ENCODE measurements around the gene ZNF407. TPM values are rescaled to one million over a fixed set of nuclear protein-coding genes. Genes with fewer than 3 reads are reported as not detected.

ZNF407 gene, protein sequence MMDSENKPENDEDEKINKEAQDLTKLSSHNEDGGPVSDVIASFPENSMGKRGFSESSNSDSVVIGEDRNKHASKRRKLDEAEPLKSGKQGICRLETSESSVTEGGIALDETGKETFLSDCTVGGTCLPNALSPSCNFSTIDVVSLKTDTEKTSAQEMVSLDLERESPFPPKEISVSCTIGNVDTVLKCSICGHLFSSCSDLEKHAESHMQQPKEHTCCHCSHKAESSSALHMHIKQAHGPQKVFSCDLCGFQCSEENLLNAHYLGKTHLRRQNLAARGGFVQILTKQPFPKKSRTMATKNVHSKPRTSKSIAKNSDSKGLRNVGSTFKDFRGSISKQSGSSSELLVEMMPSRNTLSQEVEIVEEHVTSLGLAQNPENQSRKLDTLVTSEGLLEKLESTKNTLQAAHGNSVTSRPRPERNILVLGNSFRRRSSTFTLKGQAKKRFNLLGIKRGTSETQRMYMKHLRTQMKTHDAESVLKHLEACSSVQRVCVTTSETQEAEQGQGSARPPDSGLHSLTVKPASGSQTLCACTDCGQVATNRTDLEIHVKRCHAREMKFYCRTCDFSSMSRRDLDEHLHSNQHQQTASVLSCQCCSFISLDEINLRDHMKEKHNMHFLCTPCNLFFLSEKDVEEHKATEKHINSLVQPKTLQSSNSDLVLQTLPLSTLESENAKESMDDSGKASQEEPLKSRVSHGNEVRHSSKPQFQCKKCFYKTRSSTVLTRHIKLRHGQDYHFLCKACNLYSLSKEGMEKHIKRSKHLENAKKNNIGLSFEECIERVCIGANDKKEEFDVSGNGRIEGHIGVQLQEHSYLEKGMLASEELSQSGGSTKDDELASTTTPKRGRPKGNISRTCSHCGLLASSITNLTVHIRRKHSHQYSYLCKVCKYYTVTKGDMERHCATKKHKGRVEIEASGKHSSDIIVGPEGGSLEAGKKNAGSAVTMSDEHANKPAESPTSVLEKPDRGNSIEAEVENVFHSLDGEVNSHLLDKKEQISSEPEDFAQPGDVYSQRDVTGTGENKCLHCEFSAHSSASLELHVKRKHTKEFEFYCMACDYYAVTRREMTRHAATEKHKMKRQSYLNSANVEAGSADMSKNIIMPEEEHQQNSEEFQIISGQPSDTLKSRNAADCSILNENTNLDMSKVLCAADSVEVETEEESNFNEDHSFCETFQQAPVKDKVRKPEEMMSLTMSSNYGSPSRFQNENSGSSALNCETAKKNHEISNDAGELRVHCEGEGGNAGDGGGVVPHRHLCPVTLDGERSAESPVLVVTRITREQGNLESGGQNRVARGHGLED (N-terminal part only)
- 24.0 and 26.7 TPM in 2 replicates for total RNA-seq

GRCh38 chr18:74597662-74598349 lies at the start of gene ZNF407:
Gene ZNF407 (plus strand): TSS chr18:74597870. CDS start chr18:74631020, 33,150 bp downstream.
- H3K4me1 Mint-ChIP-seq: peaks cover 49% of the 10 kb centered on the region

GRCh38 chr18:74549591-74550104 lies 48.0 kb upstream of the ZNF407 start:
- no peak for TF ChIP-seq CTCF (IDR thresholded peaks at IDR 0.05)
- Mint-ChIP-seq H3K9me3 (peaks cover 9% of the 10 kb centered on the region), H3K27ac (no peak overlapping the region), H3K27me3 (peaks cover 7% of the 10 kb centered on the region), H3K4me3 (no peak overlapping the region), H3K4me1 (no peaks in the 10 kb centered on the region), H3K36me3 (ENCODE audit: low read depth) (no peaks in the 10 kb centered on the region)
- DNase-seq (no peak), ATAC-seq (ENCODE audit: low read depth) (no peak)
- intact Hi-C loops (cut with micrococcal nuclease): loop anchor here (5.0 kb wide), 1 partner anchor 928 kb away; no protein-coding TSS in a partner anchor
- POLR2A ChIA-PET: no interaction called here
- CTCF ChIA-PET: interaction anchor here (1.2 to 1.9 kb wide), 2 partner anchors 196 to 208 kb away, joined by 3 to 18 read pairs; no protein-coding TSS in a partner anchor

More at GRCh38 chr18:74597662-74598349, at the start of gene ZNF407:
- peak; percentile 84 for ATAC-seq (ENCODE audit: low read depth)
- CTCF ChIA-PET: interaction anchor here (1.7 kb wide), 1 partner anchor 46 kb away, joined by 6 read pairs; no protein-coding TSS in a partner anchor
- Mint-ChIP-seq H3K9me3 (no peaks in the 10 kb centered on the region), H3K36me3 (ENCODE audit: low read depth) (peaks cover 40% of the 10 kb centered on the region), H3K4me3 (peak within 1 kb of the TSS; percentile 96), H3K27me3 (no peaks in the 10 kb centered on the region), H3K27ac (peak within 1 kb of the TSS; percentile 98)
- intact Hi-C loops (cut with micrococcal nuclease): loop anchor here (1.0 to 10.0 kb wide), 7 partner anchors 102 to 1894 kb away; partner anchors contain the start of genes CNDP2, FBXO15, NETO1 and TSHZ1
- POLR2A ChIA-PET: interaction anchor here (0.6 to 3.6 kb wide), 8 partner anchors 99 to 611 kb away, joined by 3 to 17 read pairs (median 4); partner anchors contain the start of genes CNDP2 and PTGR3
- peak; percentile 85 for DNase-seq
- TF ChIP-seq CTCF (IDR thresholded peaks at IDR 0.05): no peak

DNA sequence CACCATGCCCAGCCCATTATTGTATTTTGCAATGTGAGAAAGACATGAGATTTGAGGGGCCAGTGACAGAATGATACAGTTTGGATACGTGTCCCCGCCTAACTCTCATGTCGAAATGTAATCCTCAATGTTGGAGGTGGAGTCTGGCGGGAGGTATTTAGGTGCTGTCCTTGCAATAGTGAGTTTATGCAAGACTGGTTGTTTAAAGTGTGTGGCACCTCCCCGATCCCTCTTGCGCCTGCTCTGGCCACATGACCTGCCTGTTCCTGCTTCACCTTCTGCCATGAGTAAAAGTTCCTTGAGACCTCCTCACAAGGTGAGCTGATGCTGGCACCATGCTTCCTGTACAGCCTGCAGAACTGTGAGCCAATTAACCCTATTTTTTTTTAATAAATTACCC lies 46.8 kb upstream of the ZNF407 start:
- POLR2A ChIA-PET: no interaction called here
- H3K9me3 Mint-ChIP-seq: peaks cover 9% of the 10 kb centered on the region
- intact Hi-C loops (cut with micrococcal nuclease): loop anchor here (5.0 kb wide), 1 partner anchor 926 kb away; no protein-coding TSS in a partner anchor
- peaks cover 8% of the 10 kb centered on the region for H3K27me3 Mint-ChIP-seq
- H3K36me3 Mint-ChIP-seq (ENCODE audit: low read depth): no peaks in the 10 kb centered on the region
- no peak overlapping the region for H3K27ac Mint-ChIP-seq
- ATAC-seq (ENCODE audit: low read depth) (no peak), DNase-seq (no peak)
- H3K4me1 Mint-ChIP-seq: no peaks in the 10 kb centered on the region
- CTCF ChIA-PET: interaction anchor here (1.4 to 2.1 kb wide), 6 partner anchors 48 to 469 kb away, joined by 6 to 18 read pairs (median 11); no protein-coding TSS in a partner anchor
- no peak for TF ChIP-seq CTCF (IDR thresholded peaks at IDR 0.05)
- no peak overlapping the region for H3K4me3 Mint-ChIP-seq

DNA sequence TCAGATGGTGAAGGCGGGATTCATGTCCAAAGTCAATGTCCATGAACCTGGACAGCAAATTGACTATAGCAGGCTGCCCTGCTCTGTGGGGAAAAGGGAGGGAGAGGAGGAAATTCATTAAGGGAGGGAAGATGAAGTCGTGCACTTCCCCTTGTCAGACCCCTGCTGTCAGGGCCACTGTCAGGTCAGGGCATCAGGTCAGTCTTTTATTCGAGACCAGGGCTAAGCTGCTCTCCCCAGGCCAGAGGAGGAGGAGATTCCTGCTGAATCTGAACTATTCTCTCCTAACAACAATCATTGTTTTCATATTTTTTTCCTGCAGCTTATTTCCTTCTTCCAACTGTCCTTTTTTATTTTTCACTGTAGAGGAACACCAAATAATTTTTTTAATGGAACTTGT lies 46.2 kb upstream of the ZNF407 start:
- CTCF ChIA-PET: interaction anchor here (0.9 to 2.1 kb wide), 23 partner anchors 8 to 1788 kb away, joined by 3 to 38 read pairs (median 5); no protein-coding TSS in a partner anchor
- Mint-ChIP-seq H3K9me3 (peaks cover 9% of the 10 kb centered on the region), H3K36me3 (ENCODE audit: low read depth) (no peaks in the 10 kb centered on the region), H3K27ac (no peak overlapping the region), H3K4me3 (no peak overlapping the region), H3K4me1 (no peaks in the 10 kb centered on the region), H3K27me3 (peaks cover 14% of the 10 kb centered on the region)
- intact Hi-C loops (cut with micrococcal nuclease): loop anchor here (5.0 kb wide), 1 partner anchor 926 kb away; no protein-coding TSS in a partner anchor
- POLR2A ChIA-PET: interaction anchor here (1.3 kb wide), 1 partner anchor 56 kb away, joined by 5 read pairs; the partner anchor contains the start of gene CNDP2
- DNase-seq (no peak), ATAC-seq (ENCODE audit: low read depth) (no peak)
- TF ChIP-seq CTCF (IDR thresholded peaks at IDR 0.05): no peak
